Spleen (tissue), 13 donors: Measurements from ENCODE around the gene SETD7. TPM values are rescaled to one million over a fixed set of nuclear protein-coding genes. Genes with fewer than 3 reads are reported as not detected.

Experiments used
- DNase-seq: peaks from one replicate; pipeline ENCODE4 v3.0.0-alpha.2; 2020
- H3K27ac ChIP-seq, 8 donors: fragments of 200-600 bp; sonication (generic) in 7 of 8; 1 replicate in 4 of 8; 2 replicates in 4 of 8; pipeline versions ENCODE4 v1.5.0 to v1.8.0; 2016 to 2021; ENCODE audit warnings: inconsistent platforms in 4 of 8, mild to moderate bottlenecking in 4 of 8, moderate library complexity in 1 of 8
- H3K27me3 ChIP-seq, 7 donors: fragments of 200-600 bp; sonication (generic) in 6 of 7; replicated peaks in 1 of 7; 1 replicate in 4 of 7; 2 replicates in 3 of 7; pipeline versions ENCODE4 v1.5.0 to v1.8.0; 2016 to 2021; ENCODE audit warnings: inconsistent platforms in 3 of 7, mild to moderate bottlenecking in 1 of 7
- H3K36me3 ChIP-seq, 6 donors: fragments of 200-600 bp; sonication (generic) in 5 of 6; 1 replicate in 4 of 6; 2 replicates in 2 of 6; pipeline versions ENCODE4 v1.5.0 to v1.8.0; 2016 to 2021; ENCODE audit warnings: inconsistent platforms in 2 of 6
- H3K4me1 ChIP-seq, 6 donors: fragments of 200-600 bp; sonication (generic) in 5 of 6; 1 replicate in 3 of 6; 2 replicates in 3 of 6; pipeline versions ENCODE4 v1.5.0 to v1.8.0; 2016 to 2021; ENCODE audit warnings: inconsistent platforms in 3 of 6
- H3K4me3 ChIP-seq, 8 donors: fragments of 200-600 bp; sonication (generic) in 7 of 8; 1 replicate in 4 of 8; 2 replicates in 4 of 8; pipeline versions ENCODE4 v1.5.0 to v1.8.0; 2016 to 2021; ENCODE audit warnings: inconsistent platforms in 4 of 8, mild to moderate bottlenecking in 4 of 8, moderate library complexity in 2 of 8
- H3K9me3 ChIP-seq, 8 donors: fragments of 200-600 bp; sonication (generic) in 7 of 8; 1 replicate in 4 of 8; 2 replicates in 4 of 8; pipeline versions ENCODE4 v1.5.0 to v1.8.0; 2016 to 2021; ENCODE audit warnings: inconsistent platforms in 4 of 8
- CTCF ChIP-seq, 11 experiments: fragments of 200-600 bp in 7 of 11; fragments of 450-650 bp in 4 of 11; sonication (generic) in 4 of 11; IDR thresholded peaks in 8 of 11; conservative IDR thresholded peaks in 3 of 11; 1 replicate in 7 of 11; 2 replicates in 4 of 11; pipeline versions ENCODE4 v1.4.0 to v1.8.0; 2016 to 2021; ENCODE audit warnings: antibody characterized with exemption in 11 of 11, inconsistent platforms in 4 of 11, mild to moderate bottlenecking in 1 of 11
- POLR2A ChIP-seq, 3 donors: fragments of 450-650 bp; IDR thresholded peaks; one replicate each; pipeline ENCODE4 v1.5.1; 2017; ENCODE audit warnings: antibody characterized with exemption in 3 of 3, mild to moderate bottlenecking in 1 of 3
- POLR2AphosphoS5 ChIP-seq, 3 donors: sonication (generic); formaldehyde crosslinking; IDR thresholded peaks; one replicate each; pipeline ENCODE4 v1.5.1; 2017; ENCODE audit warnings: antibody characterized with exemption in 3 of 3
- WGBS, 5 donors: extraction: QIAGEN DNeasy Blood & Tissue Kit in 3 of 5; methylation state at CpG; one replicate each; pipeline versions ENCODE4 v1.1.5 to v1.1.7; 2013 to 2018; 5-methylcytosine and 5-hydroxymethylcytosine counted together
- intact Hi-C: fragments of 100-400 bp; cut with DNase I; formaldehyde crosslinking; loops from one replicate; pipeline ENCODE4 v1.15.0; 2023; ENCODE audit warnings: low total_unique reads
- long read RNA-seq, 2 donors: transcript quantifications; one replicate each; lab custom pipeline, GENCODE V29; 2026
- polyA plus RNA-seq, 3 donors: library from polyadenylated mRNA; stranded (reverse); fragments of 200-250 nt; gene quantifications; one replicate each; pipeline ENCODE4 v1.2.1, GENCODE V29; 2013
- total RNA-seq, 7 donors: library from RNA; depleted of rRNA in 3 of 7; stranded (reverse); fragments of >200 nt in 3 of 7; fragmentation: NEBNext Ultra II Directional in 4 of 7; extraction: Animal tissue kit (Norgen Biotek cat#: 25700) in 4 of 7; gene quantifications; one replicate each; pipeline versions ENCODE4 v1.1.0 to v1.2.1, GENCODE V29; 2016 to 2021
- donor health status: healthy with polysubstance abuse.
- donor health status: DM: no; HTN: no; CAD: no; lungs with moderate emphysema.
- donor health status: DM: no; HTN: no; CAD: no.
- donor health status: Bipolar disorder and iron deficiency.
- donor health status: healthy.
- donor health status: DM: no; HTN: no; CAD: no.
- donor health status: DM: yes; HTN: yes; CAD: no.

SETD7 gene
- total RNA-seq (10 to 100 TPM; 25.5 to 45.4 (median 35.7) TPM), polyA plus RNA-seq (1 to 10 TPM; 5.0 to 9.4 (median 6.2) TPM)
- long read RNA-seq, donor 1 = 0 reads
- long read RNA-seq, donor 2, full-length matches to known transcripts = 6 of 6 reads
- long read RNA-seq, donor 2, partial matches to known transcripts = 0 of 6 reads
- long read RNA-seq, donor 2, other reads (novel, unspliced or antisense) = 0 of 6 reads

- DNase-seq = peak; percentile 92
Measured at GRCh38 chr4:139556071-139556723, at the start of gene SETD7. Gene SETD7, minus strand, starts transcription at chr4:139556219. Its CDS starts 82 bp downstream, at chr4:139556137.

GRCh38 chr4:139605516-139605915 lies 49.5 kb upstream of the SETD7 start:
- TF ChIP-seq CTCF (IDR thresholded peaks at IDR 0.05 in 8 of 11, conservative IDR thresholded peaks at IDR 0.05 in 3 of 11) (no peak), POLR2AphosphoS5 (IDR thresholded peaks at IDR 0.05) (no peak), POLR2A (IDR thresholded peaks at IDR 0.05) (no peak)
- Histone ChIP-seq H3K27ac (no peak overlapping the region), H3K27me3 (no peaks in the 10 kb centered on the region), H3K4me1 (peaks cover 0 to 10% (median 6%) of the 10 kb centered on the region in 6 donors), H3K4me3 (no peak overlapping the region), H3K9me3 (no peaks in the 10 kb centered on the region), H3K36me3 (no peaks in the 10 kb centered on the region)
- 83 to 95% (median 93%) methylated on average over 3 of the region's 3 CpGs for WGBS, 5 donors
- no peak for DNase-seq
- intact Hi-C loops = no loop called here

More at GRCh38 chr4:139556071-139556723, at the start of gene SETD7:
- peaks cover 20 to 90% (median 67%) of the 10 kb centered on the region in 6 donors for H3K4me1 ChIP-seq
- TF ChIP-seq POLR2AphosphoS5 (IDR thresholded peaks at IDR 0.05) (peak; percentile 88 to 91 (median 91)), POLR2A (IDR thresholded peaks at IDR 0.05) (peak in 1 of 3 donors; percentile 82), CTCF (IDR thresholded peaks at IDR 0.05 in 8 of 11, conservative IDR thresholded peaks at IDR 0.05 in 3 of 11) (no peak)
- H3K27ac ChIP-seq = peak within 1 kb of the TSS; percentile 92 to 98 (median 96)
- no peaks in the 10 kb centered on the region for H3K9me3 ChIP-seq
- 0 to 1% (median 0%) methylated on average over 43 to 61 of the region's 61 CpGs for WGBS, 5 donors
- H3K4me3 ChIP-seq = peak within 1 kb of the TSS; percentile 66 to 94 (median 84)
- intact Hi-C loops = no loop called here
- H3K27me3 ChIP-seq = peaks cover 0 to 24% (median 0%) of the 10 kb centered on the region in 7 donors
- H3K36me3 ChIP-seq = no peaks in the 10 kb centered on the region

- Histone ChIP-seq H3K27me3 (no peaks in the 10 kb centered on the region), H3K4me1 (peaks cover 0 to 10% (median 6%) of the 10 kb centered on the region in 6 donors), H3K9me3 (no peaks in the 10 kb centered on the region), H3K27ac (no peak overlapping the region), H3K4me3 (no peak overlapping the region), H3K36me3 (no peaks in the 10 kb centered on the region)
- no peak for TF ChIP-seq POLR2AphosphoS5 (IDR thresholded peaks at IDR 0.05)
- TF ChIP-seq POLR2A (IDR thresholded peaks at IDR 0.05) = no peak
- TF ChIP-seq CTCF (IDR thresholded peaks at IDR 0.05 in 8 of 11, conservative IDR thresholded peaks at IDR 0.05 in 3 of 11) = peak in 9 of 11 experiments; percentile 39 to 63 (median 56)
- WGBS, 5 donors = 68 to 77% (median 70%) methylated on average over 3 of the region's 3 CpGs
- intact Hi-C loops = no loop called here
- no peak for DNase-seq
Measured at GRCh38 chr4:139603576-139604410, 47.8 kb upstream of the SETD7 start.
